ENCODE measurements around the gene NXN. TPM values are rescaled to one million over a fixed set of nuclear protein-coding genes. Genes with fewer than 3 reads are reported as not detected.

NXN gene
- 1.1 TPM in 1 of 2 replicates, not detected in the other for total RNA-seq (2014; rRNA removed; shearing (Covaris generic); ENCODE audit: low replicate concordance)

DNA sequence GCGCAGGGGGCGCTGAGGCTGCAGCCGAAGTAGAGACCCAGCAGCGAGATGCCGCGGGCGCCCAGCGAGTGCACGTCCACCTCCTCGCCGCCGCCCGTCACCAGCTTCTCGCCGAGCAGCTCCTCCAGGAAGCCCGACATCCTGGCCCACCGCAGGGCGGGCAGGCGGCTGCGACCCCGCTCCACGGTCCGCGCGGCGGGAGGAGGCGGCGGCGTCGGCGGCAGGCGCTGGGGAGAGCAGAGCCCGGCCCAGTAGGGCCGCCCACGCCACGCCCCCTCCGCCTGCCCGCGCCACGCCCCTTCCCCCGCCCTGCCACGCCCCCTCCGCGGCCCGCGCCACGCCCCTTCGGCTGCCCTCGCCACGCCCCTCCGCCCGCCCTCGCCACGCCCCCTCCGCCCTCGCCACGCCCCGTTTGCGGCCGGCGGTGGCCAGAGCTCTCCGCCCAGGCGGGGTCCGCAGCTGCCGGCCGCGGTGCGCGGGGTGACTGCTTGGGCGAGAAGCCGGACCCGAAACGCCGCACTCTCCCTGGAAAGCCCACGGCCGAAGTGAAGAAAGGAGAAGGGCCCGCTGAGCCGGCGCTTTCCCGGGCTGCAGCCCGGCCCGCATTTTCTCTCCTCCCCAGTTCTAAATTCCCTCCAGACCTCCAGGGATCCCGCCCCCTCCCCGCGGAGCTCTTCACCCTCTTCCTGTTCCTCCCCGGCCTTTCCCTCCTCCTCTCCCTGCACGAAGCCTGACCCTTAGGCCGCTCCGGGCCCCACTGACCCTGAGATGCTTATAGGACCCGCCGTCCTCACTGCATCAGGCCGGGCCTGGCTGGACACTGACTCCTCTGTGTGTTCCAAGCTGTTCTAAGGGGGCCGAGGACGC is at the start of gene NXN:
Gene NXN, minus strand, starts transcription at position 238 of the 867 bp plus-strand sequence.
- H3K9me2 ChIP-seq (replicated peaks; ENCODE audit: insufficient read depth, low read length), result no peaks in the 10 kb centered on the region
- H3K79me2 ChIP-seq (ENCODE audit: low read length), result no peaks in the 10 kb centered on the region
- H2AFZ ChIP-seq (ENCODE audit: low read length), result no peak within 1 kb of the TSS; the same call in 1 of the 2 replicates
- H3K27me3 ChIP-seq (ENCODE audit: low read length), result no peaks in the 10 kb centered on the region
- H3K9me3 ChIP-seq (ENCODE audit: low read length), result no peaks in the 10 kb centered on the region
- peak within 1 kb of the TSS; percentile 61; the same call in 1 of the 2 replicates for H3K4me3 ChIP-seq (ENCODE audit: low read length)
- 0 out of 2 replicates have a peak, but pooled peaks cover 11% of the 10 kb centered on the region for H4K20me1 ChIP-seq (ENCODE audit: insufficient read depth, low read depth, low read length)
- no peak within 1 kb of the TSS for H3K27ac ChIP-seq (ENCODE audit: low read length)
- peaks cover 11% of the 10 kb centered on the region for H3K4me1 ChIP-seq (ENCODE audit: low read length)
- DNase-seq, result peak; percentile 90
- H3K9ac ChIP-seq (ENCODE audit: low read length), result peak within 1 kb of the TSS; percentile 58
- H3K4me2 ChIP-seq (ENCODE audit: low read depth, low read length, poor library complexity, severe bottlenecking), result peak within 1 kb of the TSS; percentile 69
- no peaks in the 10 kb centered on the region for H3K36me3 ChIP-seq (ENCODE audit: insufficient read depth, low read length)

DNA sequence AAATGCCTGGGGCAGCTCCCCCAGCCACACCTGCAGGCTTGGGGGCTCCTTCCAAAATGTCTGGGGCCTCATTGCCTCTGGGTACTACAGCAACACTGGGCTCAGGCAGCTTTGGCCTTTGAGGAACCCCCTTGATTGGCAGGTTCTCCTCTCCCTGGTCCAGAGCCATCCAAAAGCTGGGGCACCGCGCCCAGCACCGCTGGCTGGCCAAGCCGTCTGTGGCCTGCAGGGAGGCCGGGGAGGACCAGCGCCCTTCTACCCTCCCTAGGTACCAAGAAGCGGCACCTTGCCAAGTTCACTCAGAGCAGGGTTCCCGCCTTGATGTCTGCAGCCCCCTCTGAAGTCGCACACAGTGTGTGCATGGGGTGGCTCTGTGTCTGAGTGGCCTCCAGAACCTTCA is 47.5 kb upstream of the NXN start:
- Histone ChIP-seq H3K4me1 (ENCODE audit: low read length) (no peaks in the 10 kb centered on the region), H3K27ac (ENCODE audit: low read length) (no peak overlapping the region), H2AFZ (ENCODE audit: low read length) (no peak overlapping the region), H3K9ac (ENCODE audit: low read length) (no peak overlapping the region), H3K36me3 (ENCODE audit: insufficient read depth, low read length) (no peaks in the 10 kb centered on the region), H3K9me3 (ENCODE audit: low read length) (no peaks in the 10 kb centered on the region), H3K27me3 (ENCODE audit: low read length) (no peaks in the 10 kb centered on the region), H3K79me2 (ENCODE audit: low read length) (no peaks in the 10 kb centered on the region), H4K20me1 (ENCODE audit: insufficient read depth, low read depth, low read length) (peaks cover 4% of the 10 kb centered on the region; the same call in 1 of the 2 replicates), H3K9me2 (replicated peaks; ENCODE audit: insufficient read depth, low read length) (no peaks in the 10 kb centered on the region), H3K4me3 (ENCODE audit: low read length) (no peak overlapping the region), H3K4me2 (ENCODE audit: low read depth, low read length, poor library complexity, severe bottlenecking) (no peak overlapping the region)
- no peak for DNase-seq

DNA sequence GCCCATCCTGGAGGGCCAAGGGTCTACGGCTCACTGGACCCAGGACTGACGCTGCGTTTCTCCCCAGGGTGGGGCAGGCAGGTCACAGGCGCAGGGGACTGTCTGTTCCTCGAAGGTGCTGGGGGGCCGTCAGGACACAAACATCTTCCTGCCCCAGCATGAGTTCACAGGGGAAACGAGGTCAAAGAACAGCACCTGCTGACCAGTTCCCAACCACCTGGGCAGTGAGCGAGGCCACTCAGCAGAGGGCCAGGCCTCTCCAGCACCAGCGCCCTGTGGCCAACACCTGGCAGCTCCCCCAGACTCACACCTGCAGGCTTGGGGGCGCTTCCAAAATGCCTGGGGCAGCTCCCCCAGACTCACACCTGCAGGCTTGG is 47.0 kb upstream of the NXN start:
- Histone ChIP-seq H4K20me1 (ENCODE audit: insufficient read depth, low read depth, low read length) (peaks cover 4% of the 10 kb centered on the region; the same call in 1 of the 2 replicates), H3K4me3 (ENCODE audit: low read length) (no peak overlapping the region), H3K79me2 (ENCODE audit: low read length) (no peaks in the 10 kb centered on the region), H3K4me2 (ENCODE audit: low read depth, low read length, poor library complexity, severe bottlenecking) (no peak overlapping the region), H3K4me1 (ENCODE audit: low read length) (no peaks in the 10 kb centered on the region), H3K9me2 (replicated peaks; ENCODE audit: insufficient read depth, low read length) (no peaks in the 10 kb centered on the region), H3K36me3 (ENCODE audit: insufficient read depth, low read length) (no peaks in the 10 kb centered on the region), H3K27ac (ENCODE audit: low read length) (no peak overlapping the region), H2AFZ (ENCODE audit: low read length) (no peak overlapping the region), H3K27me3 (ENCODE audit: low read length) (no peaks in the 10 kb centered on the region), H3K9me3 (ENCODE audit: low read length) (no peaks in the 10 kb centered on the region), H3K9ac (ENCODE audit: low read length) (no peak overlapping the region)
- DNase-seq, result no peak

DNA sequence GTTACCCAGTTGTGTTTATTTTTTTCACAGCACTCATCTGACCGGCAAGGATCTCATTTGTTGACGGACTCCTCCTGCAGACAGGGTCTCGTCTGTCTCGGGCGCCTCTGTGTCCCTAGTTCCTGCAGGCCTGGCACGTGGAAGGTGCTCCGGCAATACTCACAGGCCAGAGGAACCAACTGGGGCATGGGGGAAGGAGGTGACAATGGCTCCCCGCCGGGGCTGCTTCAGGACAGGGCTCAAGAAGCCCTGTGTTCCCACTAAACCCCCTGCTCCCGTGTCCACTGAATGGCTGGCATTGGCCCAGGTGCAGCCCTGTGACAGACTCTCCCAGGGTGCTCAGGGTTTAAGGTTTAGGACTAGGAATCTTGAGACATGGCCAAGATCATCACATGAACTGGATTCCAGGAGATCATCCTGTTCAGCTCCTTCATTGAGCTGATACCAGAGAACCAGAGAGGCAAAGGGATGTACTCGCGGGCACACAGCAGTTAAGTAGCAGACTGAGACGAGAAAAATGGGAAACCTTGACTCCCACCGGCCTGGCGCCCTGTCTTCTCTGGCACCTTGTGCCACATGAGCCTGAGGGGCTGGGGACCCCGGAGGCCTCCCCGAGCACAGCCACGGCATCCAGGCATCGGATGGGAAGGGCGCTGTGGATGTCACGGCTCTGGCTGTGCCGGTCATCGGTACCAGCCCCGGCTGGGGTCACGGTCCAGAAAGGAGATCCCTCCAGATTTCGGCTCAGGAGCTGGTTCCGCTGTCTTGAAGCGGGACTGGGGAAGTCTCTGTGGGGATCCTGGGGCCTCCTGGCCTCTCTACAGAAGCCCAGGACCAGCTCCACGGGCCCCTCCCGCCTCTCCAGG is 46.4 kb upstream of the NXN start:
- H3K4me3 ChIP-seq (ENCODE audit: low read length), result no peak overlapping the region
- H3K79me2 ChIP-seq (ENCODE audit: low read length), result no peaks in the 10 kb centered on the region
- no peaks in the 10 kb centered on the region for H3K27me3 ChIP-seq (ENCODE audit: low read length)
- H3K4me1 ChIP-seq (ENCODE audit: low read length), result no peaks in the 10 kb centered on the region
- H3K36me3 ChIP-seq (ENCODE audit: insufficient read depth, low read length), result no peaks in the 10 kb centered on the region
- H3K9ac ChIP-seq (ENCODE audit: low read length), result no peak overlapping the region
- H3K27ac ChIP-seq (ENCODE audit: low read length), result no peak overlapping the region
- no peak overlapping the region for H2AFZ ChIP-seq (ENCODE audit: low read length)
- no peak overlapping the region for H3K4me2 ChIP-seq (ENCODE audit: low read depth, low read length, poor library complexity, severe bottlenecking)
- peaks cover 4% of the 10 kb centered on the region; the same call in 1 of the 2 replicates for H4K20me1 ChIP-seq (ENCODE audit: insufficient read depth, low read depth, low read length)
- H3K9me2 ChIP-seq (replicated peaks; ENCODE audit: insufficient read depth, low read length), result no peaks in the 10 kb centered on the region
- no peak for DNase-seq
- H3K9me3 ChIP-seq (ENCODE audit: low read length), result no peaks in the 10 kb centered on the region

DNA sequence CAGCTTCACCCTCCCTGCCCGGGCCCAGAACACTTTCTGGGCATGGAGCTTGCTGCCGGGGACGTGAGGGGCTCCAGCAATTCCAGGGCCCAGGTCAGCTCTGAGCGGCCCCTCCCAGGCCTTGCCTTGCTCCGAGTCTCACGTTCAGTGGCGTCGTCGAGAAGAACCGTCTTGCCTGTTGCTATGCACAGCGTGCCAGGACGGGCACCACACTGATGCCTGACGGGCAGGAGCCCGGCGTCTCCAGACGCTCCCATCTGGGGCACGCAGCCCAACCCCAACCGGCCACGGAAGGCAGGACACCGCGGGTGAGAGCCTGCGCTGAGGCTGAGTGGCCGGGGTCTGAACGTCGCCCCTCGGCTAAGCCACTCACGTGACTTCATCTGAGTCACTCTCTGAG is 44.5 kb upstream of the NXN start:
- H3K27ac ChIP-seq (ENCODE audit: low read length), result no peak overlapping the region
- H3K4me2 ChIP-seq (ENCODE audit: low read depth, low read length, poor library complexity, severe bottlenecking), result no peak overlapping the region
- no peaks in the 10 kb centered on the region for H3K9me3 ChIP-seq (ENCODE audit: low read length)
- no peaks in the 10 kb centered on the region for H3K79me2 ChIP-seq (ENCODE audit: low read length)
- no peaks in the 10 kb centered on the region for H4K20me1 ChIP-seq (ENCODE audit: insufficient read depth, low read depth, low read length)
- no peaks in the 10 kb centered on the region for H3K9me2 ChIP-seq (replicated peaks; ENCODE audit: insufficient read depth, low read length)
- H3K27me3 ChIP-seq (ENCODE audit: low read length), result no peaks in the 10 kb centered on the region
- H2AFZ ChIP-seq (ENCODE audit: low read length), result no peak overlapping the region
- no peak for DNase-seq
- H3K9ac ChIP-seq (ENCODE audit: low read length), result no peak overlapping the region
- no peaks in the 10 kb centered on the region for H3K36me3 ChIP-seq (ENCODE audit: insufficient read depth, low read length)
- no peak overlapping the region for H3K4me3 ChIP-seq (ENCODE audit: low read length)
- no peaks in the 10 kb centered on the region for H3K4me1 ChIP-seq (ENCODE audit: low read length)

DNA sequence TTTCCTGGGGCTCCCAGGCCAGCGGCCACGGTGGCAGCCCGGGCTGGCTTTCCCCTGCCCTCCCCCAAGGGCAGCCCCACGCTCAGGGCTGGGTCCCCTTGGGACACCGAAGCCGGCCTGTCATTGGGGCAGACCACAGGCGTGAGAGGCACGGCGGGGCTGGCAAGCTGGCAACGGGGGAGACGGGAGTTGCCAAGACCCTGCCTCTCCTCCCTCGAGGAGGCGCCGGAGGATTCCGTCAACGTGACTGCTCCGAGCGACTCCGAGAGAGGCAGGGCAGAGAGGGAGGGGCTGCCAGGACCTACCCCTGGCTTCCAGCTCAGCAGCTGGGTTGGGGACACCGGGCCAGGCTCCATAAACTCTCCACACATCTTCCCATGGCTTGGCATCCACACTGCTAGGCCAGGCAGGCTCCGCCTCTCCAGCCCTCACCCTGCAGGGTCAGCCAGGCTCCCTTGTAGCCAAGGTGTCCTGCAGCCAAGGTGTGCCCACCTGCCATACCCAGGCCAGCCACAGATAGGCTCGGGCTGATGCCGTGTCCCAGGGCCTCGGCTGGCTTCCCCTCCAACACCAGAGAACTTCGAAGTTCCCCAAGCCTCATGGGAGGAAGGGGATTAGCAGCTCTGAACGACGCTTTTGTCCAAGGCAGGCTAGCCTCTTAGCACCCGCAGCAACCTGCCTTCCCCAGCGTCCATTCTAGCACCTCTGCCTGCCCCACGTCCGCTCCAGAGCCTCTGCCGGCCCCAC is 42.9 kb upstream of the NXN start:
- H2AFZ ChIP-seq (ENCODE audit: low read length), result no peak overlapping the region

DNA sequence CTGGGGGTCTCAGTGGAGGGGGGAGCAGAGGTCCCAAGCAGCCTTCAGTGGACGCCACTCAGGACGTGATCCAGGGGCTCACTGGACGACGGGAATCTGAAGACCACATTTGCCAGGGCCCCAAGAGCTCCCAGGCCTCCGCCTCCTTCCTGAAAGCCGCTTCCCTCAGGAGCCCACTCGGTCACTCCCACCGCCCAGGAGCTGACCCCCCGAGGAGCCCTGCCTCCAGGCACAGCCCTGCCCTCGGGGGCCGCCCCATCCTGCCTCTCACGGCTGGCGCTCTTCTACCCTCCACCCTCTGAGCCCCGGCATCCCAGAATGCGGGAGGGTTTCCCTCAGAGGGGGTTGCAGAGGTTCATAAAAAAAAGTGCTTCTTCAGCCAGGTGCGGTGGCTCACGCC is 41.6 kb upstream of the NXN start:
- no peak overlapping the region for H3K4me2 ChIP-seq (ENCODE audit: low read depth, low read length, poor library complexity, severe bottlenecking)
- H3K9ac ChIP-seq (ENCODE audit: low read length), result no peak overlapping the region
- no peaks in the 10 kb centered on the region for H4K20me1 ChIP-seq (ENCODE audit: insufficient read depth, low read depth, low read length)
- no peaks in the 10 kb centered on the region for H3K4me1 ChIP-seq (ENCODE audit: low read length)
- no peaks in the 10 kb centered on the region for H3K27me3 ChIP-seq (ENCODE audit: low read length)
- H3K79me2 ChIP-seq (ENCODE audit: low read length), result no peaks in the 10 kb centered on the region
- no peak for DNase-seq
- no peaks in the 10 kb centered on the region for H3K9me3 ChIP-seq (ENCODE audit: low read length)
- no peaks in the 10 kb centered on the region for H3K36me3 ChIP-seq (ENCODE audit: insufficient read depth, low read length)
- H3K4me3 ChIP-seq (ENCODE audit: low read length), result no peak overlapping the region
- H3K27ac ChIP-seq (ENCODE audit: low read length), result no peak overlapping the region
- H2AFZ ChIP-seq (ENCODE audit: low read length), result no peak overlapping the region
- no peaks in the 10 kb centered on the region for H3K9me2 ChIP-seq (replicated peaks; ENCODE audit: insufficient read depth, low read length)

More for the DNA sequence above, 42.9 kb upstream of the NXN start:
- Histone ChIP-seq H3K4me3 (ENCODE audit: low read length) (no peak overlapping the region), H3K36me3 (ENCODE audit: insufficient read depth, low read length) (no peaks in the 10 kb centered on the region), H3K27me3 (ENCODE audit: low read length) (no peaks in the 10 kb centered on the region), H4K20me1 (ENCODE audit: insufficient read depth, low read depth, low read length) (no peaks in the 10 kb centered on the region), H3K9me2 (replicated peaks; ENCODE audit: insufficient read depth, low read length) (no peaks in the 10 kb centered on the region), H3K4me2 (ENCODE audit: low read depth, low read length, poor library complexity, severe bottlenecking) (no peak overlapping the region), H3K9me3 (ENCODE audit: low read length) (no peaks in the 10 kb centered on the region), H3K9ac (ENCODE audit: low read length) (no peak overlapping the region), H3K4me1 (ENCODE audit: low read length) (no peaks in the 10 kb centered on the region), H3K27ac (ENCODE audit: low read length) (no peak overlapping the region), H3K79me2 (ENCODE audit: low read length) (no peaks in the 10 kb centered on the region)
- no peak for DNase-seq
